ENCODE data around the gene EPAS1. TPM values are rescaled to one million over a fixed set of nuclear protein-coding genes. Genes with fewer than 3 reads are reported as not detected.

EPAS1 gene
- total RNA-seq, 1 donor = 45.6 TPM

- no peak for TF ChIP-seq CTCF (IDR thresholded peaks at IDR 0.05; ENCODE audit: insufficient read depth, low read length)
- peak overlapping the region; percentile 57 for H3K4me3 ChIP-seq (ENCODE audit: low read depth, low read length)
- DNase-seq (ENCODE audit: low read depth) = peak; percentile 72
Observed at GRCh38 chr2:46336283-46336959, 39.2 kb downstream of the EPAS1 start.

GRCh38 chr2:46337208-46337994 lies 40.2 kb downstream of the EPAS1 start:
- no peak for TF ChIP-seq CTCF (IDR thresholded peaks at IDR 0.05; ENCODE audit: insufficient read depth, low read length)
- DNase-seq (ENCODE audit: low read depth) = peak; percentile 44
- no peak overlapping the region for H3K4me3 ChIP-seq (ENCODE audit: low read depth, low read length)

- TF ChIP-seq CTCF (IDR thresholded peaks at IDR 0.05; ENCODE audit: insufficient read depth, low read length) = no peak
- no peak overlapping the region for H3K4me3 ChIP-seq (ENCODE audit: low read depth, low read length)
- DNase-seq (ENCODE audit: low read depth) = no peak
Observed at GRCh38 chr2:46338674-46339073, 41.5 kb downstream of the EPAS1 start.

- no peak for DNase-seq (ENCODE audit: low read depth)
- no peak for TF ChIP-seq CTCF (IDR thresholded peaks at IDR 0.05; ENCODE audit: insufficient read depth, low read length)
Observed at GRCh38 chr2:46339200-46339599, 42.0 kb downstream of the EPAS1 start.

GRCh38 chr2:46339676-46340459 lies 42.7 kb downstream of the EPAS1 start:
- peak; percentile 78 for DNase-seq (ENCODE audit: low read depth)
- H3K4me3 ChIP-seq (ENCODE audit: low read depth, low read length) = no peak overlapping the region
- peak; percentile 12 for TF ChIP-seq CTCF (IDR thresholded peaks at IDR 0.05; ENCODE audit: insufficient read depth, low read length)

More at GRCh38 chr2:46339200-46339599, 42.0 kb downstream of the EPAS1 start:
- no peak overlapping the region for H3K4me3 ChIP-seq (ENCODE audit: low read depth, low read length)

GRCh38 chr2:46340740-46341420 lies 43.7 kb downstream of the EPAS1 start:
- no peak overlapping the region for H3K4me3 ChIP-seq (ENCODE audit: low read depth, low read length)
- TF ChIP-seq CTCF (IDR thresholded peaks at IDR 0.05; ENCODE audit: insufficient read depth, low read length) = no peak

More at GRCh38 chr2:46340740-46341420, 43.7 kb downstream of the EPAS1 start:
- DNase-seq (ENCODE audit: low read depth) = no peak

All from fibroblast of the aortic adventitia (primary cell).